HEK293 (cell line): ENCODE measurements around the gene CACNA2D3.

Experiments used
- CTCF ChIA-PET: fragments of 350-600 bp; formaldehyde crosslinking; extraction: SDS; loops from one replicate; lab custom pipeline; 2021; ENCODE audit warnings: antibody characterized with exemption; lab: Yijun Ruan, JAX
- POLR2A ChIA-PET: fragments of 300-600 bp; formaldehyde crosslinking; extraction: SDS; loops from one replicate; lab custom pipeline; 2020; ENCODE audit warnings: antibody characterized with exemption, inconsistent platforms; lab: Yijun Ruan, JAX
- H3K27ac ChIP-seq: fragments of 200-500 bp; sonication (Bioruptor generic); 2 replicates; pipeline ENCODE4 v1.5.1; 2014; ENCODE audit warnings: low read depth, low read length, control low read depth, inconsistent platforms; ENCODE audit errors: extremely low read depth
- H3K36me3 ChIP-seq, 2 experiments: fragments of 200-500 bp in 1 of 2; sonication (Bioruptor generic) in 1 of 2; 1 replicate in 1 of 2; 2 replicates in 1 of 2; pipeline ENCODE4 v1.5.1; 2014 to 2017; ENCODE audit warnings: inconsistent platforms in 2 of 2, low read length in 2 of 2; ENCODE audit not compliant: control insufficient read depth in 2 of 2, insufficient read depth in 1 of 2
- H3K4me1 ChIP-seq: fragments of 200-500 bp; sonication (Bioruptor generic); 2 replicates; pipeline ENCODE4 v1.5.1; 2014; ENCODE audit warnings: mild to moderate bottlenecking, low read length, inconsistent platforms; ENCODE audit not compliant: control insufficient read depth, insufficient read depth
- H3K4me3 ChIP-seq: 2 replicates; pipeline ENCODE4 v1.5.1; 2011; ENCODE audit warnings: low read depth, mild to moderate bottlenecking, control low read depth, low read length, moderate library complexity
- H3K9me3 ChIP-seq: fragments of 200-500 bp; sonication (Bioruptor generic); 2 replicates; pipeline ENCODE4 v1.5.1; 2014; ENCODE audit warnings: low read depth, low read length, inconsistent platforms; ENCODE audit not compliant: control insufficient read depth, insufficient read depth
- BCL11A ChIP-seq: fragments of 450-650 bp; formaldehyde crosslinking; IDR thresholded peaks from 2 replicates; pipeline ENCODE4 v1.5.1; 2016; ENCODE audit warnings: low read depth, missing biosample characterization, missing genetic modification characterization
- IKZF3 ChIP-seq: fragments of 450-650 bp; IDR thresholded peaks from 2 replicates; pipeline ENCODE4 v1.5.0; 2018; ENCODE audit warnings: missing biosample characterization, mild to moderate bottlenecking, missing genetic modification characterization, moderate library complexity
- PRDM6 ChIP-seq: fragments of 450-650 bp; formaldehyde crosslinking; IDR thresholded peaks from 2 replicates; pipeline ENCODE4 v1.5.1; 2017; ENCODE audit warnings: missing biosample characterization, missing genetic modification characterization
- REST ChIP-seq: fragments of 450-650 bp; formaldehyde crosslinking; IDR thresholded peaks from 2 replicates; pipeline ENCODE4 v1.5.1; 2016; ENCODE audit warnings: missing biosample characterization, missing genetic modification characterization
- ZBTB1 ChIP-seq: fragments of 450-650 bp; formaldehyde crosslinking; IDR thresholded peaks from 2 replicates; pipeline ENCODE4 v1.5.1; 2016; ENCODE audit warnings: missing biosample characterization, missing genetic modification characterization
- ZFP37 ChIP-seq: fragments of 450-650 bp; formaldehyde crosslinking; IDR thresholded peaks from 2 replicates; pipeline ENCODE4 v1.5.1; 2016; ENCODE audit warnings: missing biosample characterization, missing genetic modification characterization
- ZFP41 ChIP-seq: fragments of 450-650 bp; formaldehyde crosslinking; IDR thresholded peaks from 2 replicates; pipeline ENCODE4 v1.5.1; 2016; ENCODE audit warnings: missing biosample characterization, missing genetic modification characterization, borderline replicate concordance
- ZNF10 ChIP-seq: fragments of 450-650 bp; formaldehyde crosslinking; IDR thresholded peaks from 2 replicates; pipeline ENCODE4 v1.5.1; 2017; ENCODE audit warnings: missing biosample characterization, missing genetic modification characterization
- ZNF140 ChIP-seq: fragments of 450-650 bp; formaldehyde crosslinking; IDR thresholded peaks from 2 replicates; pipeline ENCODE4 v1.5.1; 2016; ENCODE audit warnings: missing biosample characterization, missing genetic modification characterization
- ZNF239 ChIP-seq: fragments of 450-650 bp; formaldehyde crosslinking; IDR thresholded peaks from 2 replicates; pipeline ENCODE4 v1.5.1; 2016; ENCODE audit warnings: missing biosample characterization, missing genetic modification characterization
- ZNF324 ChIP-seq: fragments of 450-650 bp; formaldehyde crosslinking; IDR thresholded peaks from 2 replicates; pipeline ENCODE4 v1.5.1; 2016; ENCODE audit warnings: missing biosample characterization, missing genetic modification characterization
- ZNF37A ChIP-seq: fragments of 450-650 bp; IDR thresholded peaks from 2 replicates; pipeline ENCODE4 v1.5.1; 2018; ENCODE audit warnings: missing biosample characterization, missing genetic modification characterization
- ZNF423 ChIP-seq: fragments of 450-650 bp; formaldehyde crosslinking; IDR thresholded peaks from 2 replicates; pipeline ENCODE4 v1.5.1; 2016; ENCODE audit warnings: missing biosample characterization, missing genetic modification characterization
- ZNF473 ChIP-seq: fragments of 450-650 bp; formaldehyde crosslinking; IDR thresholded peaks from 2 replicates; pipeline ENCODE4 v1.5.1; 2017; ENCODE audit warnings: missing biosample characterization, missing genetic modification characterization
- ZNF48 ChIP-seq: fragments of 450-650 bp; formaldehyde crosslinking; IDR thresholded peaks from 2 replicates; pipeline ENCODE4 v1.5.1; 2016; ENCODE audit warnings: missing biosample characterization, missing genetic modification characterization
- ZNF510 ChIP-seq: fragments of 450-650 bp; formaldehyde crosslinking; IDR thresholded peaks from 2 replicates; pipeline ENCODE4 v1.5.1; 2018; ENCODE audit warnings: mild to moderate bottlenecking, missing genetic modification characterization, missing biosample characterization; ENCODE audit not compliant: insufficient replicate concordance
- ZNF544 ChIP-seq: fragments of 450-650 bp; formaldehyde crosslinking; IDR thresholded peaks from 2 replicates; pipeline ENCODE4 v1.5.0; 2017; ENCODE audit warnings: missing biosample characterization, missing genetic modification characterization
- ZNF629 ChIP-seq: fragments of 450-650 bp; formaldehyde crosslinking; IDR thresholded peaks from 2 replicates; pipeline ENCODE4 v1.5.1; 2017; ENCODE audit warnings: missing biosample characterization, missing genetic modification characterization
- TF ChIP-seq, protein P1 (sequence below): fragments of 450-650 bp; IDR thresholded peaks from 2 replicates; pipeline ENCODE4 v1.5.1; 2018; ENCODE audit warnings: missing biosample characterization, missing genetic modification characterization
- TF ChIP-seq, protein P2 (sequence below): fragments of 450-650 bp; formaldehyde crosslinking; IDR thresholded peaks from 2 replicates; pipeline ENCODE4 v1.5.1; 2017; ENCODE audit warnings: missing biosample characterization, missing genetic modification characterization

Gene CACNA2D3

DNA sequence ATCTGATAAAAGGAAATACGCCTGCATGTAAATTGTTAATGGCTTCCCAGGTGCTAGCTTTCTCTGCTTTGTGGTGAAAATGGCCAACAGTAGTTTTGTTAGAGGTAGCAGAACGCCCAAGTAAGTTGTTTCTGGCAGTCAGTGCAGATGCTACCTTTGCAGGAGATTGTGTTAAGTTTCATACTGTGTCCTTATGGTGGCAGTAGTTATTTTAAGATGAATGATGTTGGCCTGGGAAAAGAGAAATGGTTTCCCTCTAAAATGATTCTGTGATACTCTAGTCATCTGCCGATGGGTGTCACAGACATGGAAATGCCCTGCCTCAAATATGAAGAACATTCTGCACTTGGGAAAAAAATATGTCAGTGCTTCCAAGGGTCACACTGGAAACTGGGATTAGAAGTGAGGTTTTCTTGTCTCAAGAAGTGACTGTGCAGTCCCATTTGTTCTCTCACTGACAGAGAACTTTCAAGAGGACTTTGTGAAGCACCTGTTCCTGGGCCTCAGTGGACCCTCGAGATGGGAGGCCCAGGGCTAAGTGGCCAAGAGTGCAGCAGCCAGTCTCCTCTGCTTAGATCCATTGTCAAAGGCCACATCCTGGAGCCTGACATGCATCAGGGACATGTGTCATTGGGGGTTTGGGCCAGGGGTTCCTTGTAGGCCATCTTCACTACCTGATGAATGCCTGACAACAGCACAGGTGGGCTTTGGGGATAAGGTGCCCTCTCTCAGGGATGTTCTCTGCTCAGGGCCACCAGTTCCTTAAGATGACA lies 393.3 kb downstream of the CACNA2D3 start:
- Histone ChIP-seq H3K9me3 (no peaks in the 10 kb centered on the region), H3K4me1 (no peaks in the 10 kb centered on the region), H3K27ac (no peak overlapping the region), H3K4me3 (no peak overlapping the region), H3K36me3 (no peaks in the 10 kb centered on the region)
- ChIA-PET CTCF (no interaction called here), POLR2A (no interaction called here)
- no peak for TF ChIP-seq ZBTB1
- no peak for TF ChIP-seq ZNF324
- TF ChIP-seq ZNF544 (tag by site-specific recombination), result no peak
- TF ChIP-seq, protein P1, sequence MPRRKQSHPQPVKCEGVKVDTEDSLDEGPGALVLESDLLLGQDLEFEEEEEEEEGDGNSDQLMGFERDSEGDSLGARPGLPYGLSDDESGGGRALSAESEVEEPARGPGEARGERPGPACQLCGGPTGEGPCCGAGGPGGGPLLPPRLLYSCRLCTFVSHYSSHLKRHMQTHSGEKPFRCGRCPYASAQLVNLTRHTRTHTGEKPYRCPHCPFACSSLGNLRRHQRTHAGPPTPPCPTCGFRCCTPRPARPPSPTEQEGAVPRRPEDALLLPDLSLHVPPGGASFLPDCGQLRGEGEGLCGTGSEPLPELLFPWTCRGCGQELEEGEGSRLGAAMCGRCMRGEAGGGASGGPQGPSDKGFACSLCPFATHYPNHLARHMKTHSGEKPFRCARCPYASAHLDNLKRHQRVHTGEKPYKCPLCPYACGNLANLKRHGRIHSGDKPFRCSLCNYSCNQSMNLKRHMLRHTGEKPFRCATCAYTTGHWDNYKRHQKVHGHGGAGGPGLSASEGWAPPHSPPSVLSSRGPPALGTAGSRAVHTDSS (tag by site-specific recombination), result no peak
- TF ChIP-seq PRDM6, result no peak
- no peak for TF ChIP-seq BCL11A (tag by site-specific recombination)
- TF ChIP-seq ZNF48 (tag by site-specific recombination), result no peak
- TF ChIP-seq, protein P2, sequence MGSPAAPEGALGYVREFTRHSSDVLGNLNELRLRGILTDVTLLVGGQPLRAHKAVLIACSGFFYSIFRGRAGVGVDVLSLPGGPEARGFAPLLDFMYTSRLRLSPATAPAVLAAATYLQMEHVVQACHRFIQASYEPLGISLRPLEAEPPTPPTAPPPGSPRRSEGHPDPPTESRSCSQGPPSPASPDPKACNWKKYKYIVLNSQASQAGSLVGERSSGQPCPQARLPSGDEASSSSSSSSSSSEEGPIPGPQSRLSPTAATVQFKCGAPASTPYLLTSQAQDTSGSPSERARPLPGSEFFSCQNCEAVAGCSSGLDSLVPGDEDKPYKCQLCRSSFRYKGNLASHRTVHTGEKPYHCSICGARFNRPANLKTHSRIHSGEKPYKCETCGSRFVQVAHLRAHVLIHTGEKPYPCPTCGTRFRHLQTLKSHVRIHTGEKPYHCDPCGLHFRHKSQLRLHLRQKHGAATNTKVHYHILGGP, result no peak
- no peak for TF ChIP-seq ZNF423 (tag by site-specific recombination)

GRCh38 chr3:54517424-54517823 lies 395.1 kb downstream of the CACNA2D3 start:
- Histone ChIP-seq H3K27ac (no peak overlapping the region), H3K9me3 (no peaks in the 10 kb centered on the region), H3K4me3 (no peak overlapping the region), H3K4me1 (no peaks in the 10 kb centered on the region), H3K36me3 (no peaks in the 10 kb centered on the region)
- no peak for TF ChIP-seq ZNF239 (tag by site-specific recombination)
- TF ChIP-seq ZNF140 (tag by site-specific recombination), result no peak
- no peak for TF ChIP-seq ZFP41 (tag by site-specific recombination)
- TF ChIP-seq ZNF473 (tag by site-specific recombination), result no peak
- no peak for TF ChIP-seq IKZF3
- CTCF ChIA-PET, result no interaction called here
- POLR2A ChIA-PET, result no interaction called here

DNA sequence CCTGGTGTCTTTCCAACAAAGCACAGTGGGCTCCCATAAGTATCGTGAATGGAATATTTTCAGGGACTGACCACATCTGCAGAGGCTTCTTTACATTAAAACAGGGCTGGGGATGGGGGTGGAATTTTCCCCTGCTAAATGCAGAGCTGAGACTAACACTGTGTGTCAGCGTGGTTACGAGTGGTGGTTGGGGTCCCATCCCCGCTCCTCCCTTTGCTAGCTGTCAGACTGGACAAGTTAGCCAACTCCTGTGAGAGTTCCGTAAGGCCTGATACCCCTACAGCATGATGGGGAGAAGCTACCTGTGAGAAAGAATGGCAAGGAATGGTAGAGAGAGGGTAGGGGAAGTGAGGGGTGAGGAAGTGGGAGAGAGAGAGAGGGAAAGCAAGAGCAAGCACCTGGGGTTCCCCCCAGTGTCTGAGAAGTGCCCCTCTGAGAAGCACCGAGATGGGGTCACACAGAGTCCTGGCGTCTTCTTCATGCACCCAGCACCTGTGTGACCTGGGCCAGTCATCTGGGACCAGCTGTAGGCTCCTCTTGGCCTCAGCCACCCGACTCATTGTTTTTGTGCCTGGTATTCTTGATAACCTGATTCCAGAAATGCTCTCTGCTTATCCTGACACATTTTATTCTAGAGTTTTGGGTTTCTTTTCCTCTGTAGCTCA lies 395.8 kb downstream of the CACNA2D3 start:
- no peaks in the 10 kb centered on the region for H3K9me3 ChIP-seq
- POLR2A ChIA-PET, result no interaction called here
- no peak overlapping the region for H3K4me3 ChIP-seq
- no peaks in the 10 kb centered on the region for H3K36me3 ChIP-seq
- TF ChIP-seq REST (tag by site-specific recombination) (no peak), ZNF10 (tag by site-specific recombination) (no peak), ZNF37A (no peak), ZNF629 (tag by site-specific recombination) (no peak), ZNF510 (no peak), ZFP37 (no peak)
- H3K4me1 ChIP-seq, result no peaks in the 10 kb centered on the region
- CTCF ChIA-PET, result no interaction called here
- H3K27ac ChIP-seq, result no peak overlapping the region
